Ovary (tissue), 9 donors: Measurements from ENCODE around the gene PTDSS2. TPM values are rescaled to one million over a fixed set of nuclear protein-coding genes. Genes with fewer than 3 reads are reported as not detected.

Source experiments
- DNase-seq, 5 donors: peaks; one replicate each; pipeline ENCODE4 v3.0.0-alpha.2; 2019 to 2020
- H3K27ac ChIP-seq, 2 donors: fragments of 200-600 bp; one replicate each; pipeline versions ENCODE4 v1.5.1 to v1.8.0; 2019 to 2022
- H3K27me3 ChIP-seq: fragments of 200-600 bp; one replicate; pipeline ENCODE4 v1.8.0; 2022
- H3K36me3 ChIP-seq: fragments of 200-600 bp; sonication (generic); one replicate; pipeline ENCODE4 v1.5.1; 2019
- H3K4me1 ChIP-seq: one replicate; pipeline ENCODE4 v1.8.1; 2013; ENCODE audit warnings: mild to moderate bottlenecking, moderate library complexity; ENCODE audit not compliant: insufficient read depth
- H3K4me3 ChIP-seq: fragments of 200-600 bp; sonication (generic); one replicate; pipeline ENCODE4 v1.5.1; 2017
- H3K9me3 ChIP-seq, 2 donors: fragments of 200-600 bp in 1 of 2; sonication (generic) in 1 of 2; one replicate each; pipeline versions ENCODE4 v1.5.1 to v1.8.1; 2013 to 2019; ENCODE audit warnings: mild to moderate bottlenecking in 1 of 2, moderate library complexity in 1 of 2
- EP300 ChIP-seq: sonication (generic); formaldehyde crosslinking; IDR thresholded peaks from one replicate; pipeline ENCODE4 v1.6.1; 2017; ENCODE audit warnings: antibody characterized with exemption
- POLR2A ChIP-seq: fragments of 450-650 bp; IDR thresholded peaks from one replicate; pipeline ENCODE4 v1.6.1; 2017; ENCODE audit warnings: antibody characterized with exemption, mild to moderate bottlenecking, moderate library complexity
- WGBS, 3 donors: extraction: QIAGEN DNeasy Blood & Tissue Kit in 1 of 3; methylation state at CpG; one replicate each; pipeline versions ENCODE4 v1.1.5 to v1.1.7; 2013 to 2017; 5-methylcytosine and 5-hydroxymethylcytosine counted together
- intact Hi-C, 4 donors: fragments of 100-400 bp; cut with DNase I; formaldehyde crosslinking; loops; one replicate each; pipeline versions ENCODE4 v1.11.0 to v1.15.1; 2022 to 2023
- polyA plus RNA-seq, 2 donors: library from polyadenylated mRNA; stranded (reverse); fragments of 200-250 nt in 1 of 2; fragments of 350-450 nt in 1 of 2; fragmentation: Illumina TruSeq in 1 of 2; extraction: RNeasy Lipid Tissue Mini Kit (QIAGEN cat#74804) in 1 of 2; gene quantifications; one replicate each; pipeline ENCODE4 v1.2.3, GENCODE V29; 2013 to 2014
- total RNA-seq, 7 donors: library from RNA; depleted of rRNA in 2 of 7; stranded (reverse); fragments of >200 nt in 2 of 7; fragmentation: NEBNext Ultra II Directional in 3 of 7; extraction: Animal tissue kit (Norgen Biotek cat#: 25700) in 3 of 7; gene quantifications; one replicate each; pipeline versions ENCODE4 v1.1.0 to v1.2.4, GENCODE V29; 2016 to 2023
- TF ChIP-seq, protein P1 (sequence below), 3 donors: fragments of 450-650 bp in 2 of 3; fragments of 200-600 bp in 1 of 3; IDR thresholded peaks; one replicate each; pipeline versions ENCODE4 v1.5.1 to v1.8.0; 2016 to 2022; ENCODE audit warnings: antibody characterized with exemption in 3 of 3, mild to moderate bottlenecking in 1 of 3
- donor health status: DM: no; HTN: no; CAD: no; lungs with moderate emphysema.
- donor health status: DM: no; HTN: no; CAD: no.
- donor health status: Bipolar disorder and iron deficiency.
- donor health status: DM: yes; HTN: yes; CAD: no.
- donor health status: DM: no; HTN: no; CAD: no.
- donor health status: DM: yes; HTN: yes; CAD: no.

The PTDSS2 gene
- total and polyA plus RNA-seq, 9 donors, result 17.1 to 56.5 (median 38.8) TPM

- TF ChIP-seq, protein P1, sequence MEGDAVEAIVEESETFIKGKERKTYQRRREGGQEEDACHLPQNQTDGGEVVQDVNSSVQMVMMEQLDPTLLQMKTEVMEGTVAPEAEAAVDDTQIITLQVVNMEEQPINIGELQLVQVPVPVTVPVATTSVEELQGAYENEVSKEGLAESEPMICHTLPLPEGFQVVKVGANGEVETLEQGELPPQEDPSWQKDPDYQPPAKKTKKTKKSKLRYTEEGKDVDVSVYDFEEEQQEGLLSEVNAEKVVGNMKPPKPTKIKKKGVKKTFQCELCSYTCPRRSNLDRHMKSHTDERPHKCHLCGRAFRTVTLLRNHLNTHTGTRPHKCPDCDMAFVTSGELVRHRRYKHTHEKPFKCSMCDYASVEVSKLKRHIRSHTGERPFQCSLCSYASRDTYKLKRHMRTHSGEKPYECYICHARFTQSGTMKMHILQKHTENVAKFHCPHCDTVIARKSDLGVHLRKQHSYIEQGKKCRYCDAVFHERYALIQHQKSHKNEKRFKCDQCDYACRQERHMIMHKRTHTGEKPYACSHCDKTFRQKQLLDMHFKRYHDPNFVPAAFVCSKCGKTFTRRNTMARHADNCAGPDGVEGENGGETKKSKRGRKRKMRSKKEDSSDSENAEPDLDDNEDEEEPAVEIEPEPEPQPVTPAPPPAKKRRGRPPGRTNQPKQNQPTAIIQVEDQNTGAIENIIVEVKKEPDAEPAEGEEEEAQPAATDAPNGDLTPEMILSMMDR (IDR thresholded peaks at IDR 0.05), result no peak
- no peak for TF ChIP-seq EP300
- TF ChIP-seq POLR2A, result no peak
- no peak overlapping the region for H3K4me3 ChIP-seq
- no peaks in the 10 kb centered on the region for H3K9me3 ChIP-seq
- DNase-seq, result no peak
- no peak overlapping the region for H3K27ac ChIP-seq
- 74 to 92% (median 76%) methylated on average over 12 to 14 of the region's 15 CpGs for WGBS, 3 donors
- no peaks in the 10 kb centered on the region for H3K27me3 ChIP-seq
- no peaks in the 10 kb centered on the region for H3K36me3 ChIP-seq
- intact Hi-C loops, result no loop called here
- H3K4me1 ChIP-seq, result peaks cover 2% of the 10 kb centered on the region
These were observed 37.4 kb upstream of the PTDSS2 start for GRCh38 chr11:412641-413119.

- H3K4me1 ChIP-seq, result peaks cover 2% of the 10 kb centered on the region
- DNase-seq, result no peak
- no peak for TF ChIP-seq POLR2A
- TF ChIP-seq EP300, result no peak
- TF ChIP-seq, protein P1 (IDR thresholded peaks at IDR 0.05), result no peak
- intact Hi-C loops, result no loop called here
- H3K9me3 ChIP-seq, result no peaks in the 10 kb centered on the region
- no peaks in the 10 kb centered on the region for H3K36me3 ChIP-seq
- 24 to 38% (median 29%) methylated on average over 13 to 14 of the region's 14 CpGs for WGBS, 3 donors
- no peaks in the 10 kb centered on the region for H3K27me3 ChIP-seq
- H3K27ac ChIP-seq, result no peak overlapping the region
- H3K4me3 ChIP-seq, result no peak overlapping the region
These were observed 36.7 kb upstream of the PTDSS2 start for GRCh38 chr11:413120-414081.

- intact Hi-C loops, result no loop called here
- Histone ChIP-seq H3K9me3 (no peaks in the 10 kb centered on the region), H3K27ac (no peak overlapping the region), H3K36me3 (no peaks in the 10 kb centered on the region), H3K4me1 (peaks cover 2% of the 10 kb centered on the region), H3K4me3 (no peak overlapping the region), H3K27me3 (no peaks in the 10 kb centered on the region)
- TF ChIP-seq, protein P1 (IDR thresholded peaks at IDR 0.05), result no peak
- no peak for TF ChIP-seq EP300
- no peak for TF ChIP-seq POLR2A
- DNase-seq, result no peak
- WGBS, 3 donors, result 65 to 71% (median 66%) methylated on average over 9 of the region's 9 CpGs
These were observed 35.7 kb upstream of the PTDSS2 start for GRCh38 chr11:414318-414857.

GRCh38 chr11:415640-416041 is 34.4 kb upstream of the PTDSS2 start:
- no peaks in the 10 kb centered on the region for H3K27me3 ChIP-seq
- 60 to 79% (median 67%) methylated on average over 5 of the region's 5 CpGs for WGBS, 3 donors
- TF ChIP-seq EP300, result no peak
- no peak for TF ChIP-seq POLR2A
- TF ChIP-seq, protein P1 (IDR thresholded peaks at IDR 0.05), result no peak
- no peak overlapping the region for H3K4me3 ChIP-seq
- no peak overlapping the region for H3K27ac ChIP-seq
- DNase-seq, result no peak
- no peaks in the 10 kb centered on the region for H3K9me3 ChIP-seq
- intact Hi-C loops, result no loop called here
- H3K4me1 ChIP-seq, result peaks cover 2% of the 10 kb centered on the region
- H3K36me3 ChIP-seq, result no peaks in the 10 kb centered on the region
